K562 (cell line): Measurements from ENCODE around the gene TLNRD1. TPM values are rescaled to one million over a fixed set of nuclear protein-coding genes. Genes with fewer than 3 reads are reported as not detected.
A peak's percentile ranks its signal among the peaks of the same experiment; 100 is the strongest.

Source experiments
- ATF2 ChIP-seq: sonication (generic); formaldehyde crosslinking; IDR thresholded peaks from 2 replicates; pipeline ENCODE4 v1.8.1; 2022; ENCODE audit warnings: missing genetic modification reagents
- ATF7 ChIP-seq: fragments of 450-650 bp; IDR thresholded peaks from 2 replicates; pipeline ENCODE4 v1.7.1; 2014; ENCODE audit warnings: mild to moderate bottlenecking, moderate library complexity
- CHCHD3 ChIP-seq: fragments of 250-450 bp; sonication (Bioruptor Pico); IDR thresholded peaks from 2 replicates; pipeline ENCODE4 v2.1.2; 2022; ENCODE audit warnings: mild to moderate bottlenecking
- CXXC5 ChIP-seq: fragments of 250-450 bp; sonication (Bioruptor Pico); IDR thresholded peaks from 2 replicates; pipeline ENCODE4 v1.8.0; 2022; ENCODE audit warnings: inconsistent platforms, mild to moderate bottlenecking, moderate library complexity
- ETS1 ChIP-seq: conservative IDR thresholded peaks from 2 replicates; pipeline ENCODE4 v1.6.1; 2011; ENCODE audit warnings: low read depth, mild to moderate bottlenecking, low read length; ENCODE audit not compliant: control insufficient read depth
- EZH2 ChIP-seq: IDR thresholded peaks from 2 replicates; pipeline ENCODE4 v1.6.1; 2012; ENCODE audit warnings: low read depth, mild to moderate bottlenecking, inconsistent platforms, low read length, borderline replicate concordance
- FOXM1 ChIP-seq, 2 experiments: fragments of 450-650 bp in 1 of 2; sonication (generic) in 1 of 2; formaldehyde crosslinking in 1 of 2; IDR thresholded peaks; 2 replicates each; pipeline versions ENCODE4 v1.6.1 to v1.9.0; 2017 to 2022; ENCODE audit warnings: low read depth in 2 of 2, mild to moderate bottlenecking in 2 of 2, missing genetic modification reagents in 1 of 2, moderate library complexity in 1 of 2
- GMEB1 ChIP-seq: fragments of 250-450 bp; sonication (Bioruptor Pico); IDR thresholded peaks from 2 replicates; pipeline ENCODE4 v1.4.0; 2020; ENCODE audit warnings: mild to moderate bottlenecking
- HBP1 ChIP-seq: fragments of 450-650 bp; formaldehyde crosslinking; IDR thresholded peaks from 2 replicates; pipeline ENCODE4 v1.4.0; 2022; ENCODE audit warnings: missing genetic modification characterization
- MAZ ChIP-seq, 2 experiments: fragments of 450-650 bp in 1 of 2; sonication (generic) in 1 of 2; formaldehyde crosslinking; IDR thresholded peaks in 1 of 2; conservative IDR thresholded peaks in 1 of 2; 2 replicates each; pipeline versions ENCODE4 v1.4.0 to v1.5.0; 2020; ENCODE audit warnings: mild to moderate bottlenecking in 1 of 2, missing genetic modification reagents in 1 of 2
- MBD2 ChIP-seq: sonication (generic); IDR thresholded peaks from 2 replicates; pipeline ENCODE4 v1.6.1; 2016; ENCODE audit warnings: low read depth, borderline replicate concordance
- NR3C1 ChIP-seq: sonication (generic); formaldehyde crosslinking; IDR thresholded peaks from 2 replicates; pipeline ENCODE4 v1.8.1; 2022; ENCODE audit warnings: missing genetic modification reagents
- PML ChIP-seq: IDR thresholded peaks from 2 replicates; pipeline ENCODE4 v1.6.1; 2012; ENCODE audit warnings: low read length, inconsistent platforms
- POLR2AphosphoS2 ChIP-seq: IDR thresholded peaks from 2 replicates; pipeline ENCODE4 v1.6.1; 2012; ENCODE audit warnings: low read length, improper control_type of control experiment
- POLR2AphosphoS5 ChIP-seq: IDR thresholded peaks from 2 replicates; pipeline ENCODE4 v1.6.1; 2011; ENCODE audit warnings: mild to moderate bottlenecking, low read depth, low read length, moderate library complexity; ENCODE audit not compliant: control insufficient read depth, insufficient read depth
- SAFB2 ChIP-seq: fragments of 200-400 bp; formaldehyde crosslinking; IDR thresholded peaks from 2 replicates; pipeline ENCODE4 v1.6.1; 2018; ENCODE audit warnings: borderline replicate concordance, low read length, low read depth, moderate library complexity; ENCODE audit not compliant: severe bottlenecking
- THRAP3 ChIP-seq: fragments of 450-650 bp; IDR thresholded peaks from 2 replicates; pipeline ENCODE4 v1.6.1; 2016; ENCODE audit warnings: mild to moderate bottlenecking, inconsistent platforms, borderline replicate concordance
- ZBED1 ChIP-seq: IDR thresholded peaks from 2 replicates; pipeline ENCODE4 v1.6.1; 2014
- ZC3H8 ChIP-seq: fragments of 450-650 bp; IDR thresholded peaks from 2 replicates; pipeline ENCODE4 v1.6.1; 2017
- ZNF277 ChIP-seq: fragments of 250-450 bp; sonication (Bioruptor Pico); IDR thresholded peaks from 2 replicates; pipeline ENCODE4 v1.8.0; 2022; ENCODE audit warnings: inconsistent platforms, mild to moderate bottlenecking, moderate library complexity, borderline replicate concordance
- ZNF445 ChIP-seq: fragments of 250-450 bp; sonication (Bioruptor Pico); IDR thresholded peaks from 2 replicates; pipeline ENCODE4 v1.4.0; 2020; ENCODE audit warnings: low read depth, mild to moderate bottlenecking, moderate library complexity
- polyA plus RNA-seq, 8 experiments: library from polyadenylated mRNA; depleted of rRNA in 4 of 8; stranded (reverse) in 5 of 8; unstranded in 3 of 8; fragments of >200 nt; fragmentation: Nextera tagmentation in 2 of 8; fragmentation: Illumina TruSeq in 1 of 8; extraction: Ambion mirVana in 2 of 8; extraction: Trizol in 1 of 8; gene quantifications; 2 replicates each; pipeline versions ENCODE4 v1.2.1 to v1.2.3, GENCODE V29; 2011 to 2014; ENCODE audit warnings: inconsistent platforms in 1 of 8, missing spikeins in 1 of 8
- total RNA-seq, 7 experiments: library from RNA; depleted of rRNA in 6 of 7; stranded (reverse); fragments of >200 nt in 6 of 7; fragmentation: Illumina TruSeq in 2 of 7; extraction: Trizol in 2 of 7; gene quantifications; 2 replicates each; pipeline versions ENCODE4 v1.2.1 to v1.2.3, GENCODE V29; 2011 to 2021; ENCODE audit warnings: low replicate concordance in 1 of 7

The TLNRD1 gene
- total and polyA plus RNA-seq, 9 of the 15 experiments (the other 6 are each of a cell fraction or from before 2014, with no cell fraction given) = 1.1 to 33.1 (median 5.7) TPM

- TF ChIP-seq GMEB1 (CRISPR knock-in tag) = no peak
- TF ChIP-seq POLR2AphosphoS2 = no peak
- no peak for TF ChIP-seq POLR2AphosphoS5
- no peak for TF ChIP-seq ZNF277 (CRISPR knock-in tag)
- no peak for TF ChIP-seq MBD2
- no peak for TF ChIP-seq ATF2 (CRISPR knock-in tag)
- TF ChIP-seq EZH2 = no peak
- no peak for TF ChIP-seq ZNF445 (CRISPR knock-in tag)
- TF ChIP-seq PML = no peak
- TF ChIP-seq NR3C1 (CRISPR knock-in tag) = no peak
- TF ChIP-seq CHCHD3 = no peak
- no peak for TF ChIP-seq SAFB2
- peak in 1 of 2 experiments; percentile 24; a peak in 2 of 4 replicates for TF ChIP-seq MAZ (CRISPR knock-in tag; conservative IDR thresholded peaks at IDR 0.05 in 1 of 2, IDR thresholded peaks at IDR 0.05 in 1 of 2)
- no peak for TF ChIP-seq ETS1
- TF ChIP-seq CXXC5 (CRISPR knock-in tag) = peak; percentile 75
- TF ChIP-seq ATF7 = no peak; the same call in 1 of the 2 replicates
- no peak for TF ChIP-seq ZC3H8
- no peak for TF ChIP-seq ZBED1
- no peak for TF ChIP-seq FOXM1 (IDR thresholded peaks at IDR 0.05; ENCODE audit: low read depth)
- no peak for TF ChIP-seq FOXM1 (CRISPR knock-in tag; IDR thresholded peaks at IDR 0.05; ENCODE audit: low read depth)
- no peak for TF ChIP-seq THRAP3
- no peak for TF ChIP-seq HBP1 (CRISPR knock-in tag)
Observed at GRCh38 chr15:81001152-81002008, 657 bp downstream of the TLNRD1 start (continued).
